ENCODE data around the gene SLC22A3.

SLC22A3 gene

GRCh38 chr6:160394654-160395035 is 46.5 kb downstream of the SLC22A3 start:
- TF ChIP-seq SPI1 (IDR thresholded peaks at IDR 0.05; ENCODE audit: low read depth, low read length), result no peak
- no peak for TF ChIP-seq POLR2AphosphoS5 (IDR thresholded peaks at IDR 0.05; ENCODE audit: low read depth, low read length)
- no peak for TF ChIP-seq POLR2A (IDR thresholded peaks at IDR 0.05; ENCODE audit: low read depth, low read length)
- no peak for TF ChIP-seq PAX5 (IDR thresholded peaks at IDR 0.05; ENCODE audit: insufficient read depth, low read length, severe bottlenecking)
- no peak for TF ChIP-seq POU2F2 (IDR thresholded peaks at IDR 0.05; ENCODE audit: low read depth, low read length)
- TF ChIP-seq TAF1 (IDR thresholded peaks at IDR 0.05; ENCODE audit: low read depth, low read length), result no peak
- FAIRE-seq, result no peak
- no peak for DNase-seq (ENCODE audit: insufficient read length, low spot score)

- TF ChIP-seq PAX5 (IDR thresholded peaks at IDR 0.05; ENCODE audit: insufficient read depth, low read length, severe bottlenecking), result no peak
- no peak for DNase-seq (ENCODE audit: insufficient read length, low spot score)
- FAIRE-seq, result no peak
Measured at GRCh38 chr6:160395187-160395586, 47.0 kb downstream of the SLC22A3 start.

- DNase-seq (ENCODE audit: insufficient read length, low spot score), result no peak
- TF ChIP-seq POU2F2 (IDR thresholded peaks at IDR 0.05; ENCODE audit: low read depth, low read length), result no peak
- TF ChIP-seq TAF1 (IDR thresholded peaks at IDR 0.05; ENCODE audit: low read depth, low read length), result no peak
- TF ChIP-seq POLR2A (IDR thresholded peaks at IDR 0.05; ENCODE audit: low read depth, low read length), result no peak
- no peak for TF ChIP-seq SPI1 (IDR thresholded peaks at IDR 0.05; ENCODE audit: low read depth, low read length)
- TF ChIP-seq PAX5 (IDR thresholded peaks at IDR 0.05; ENCODE audit: insufficient read depth, low read length, severe bottlenecking), result no peak
- no peak for TF ChIP-seq POLR2AphosphoS5 (IDR thresholded peaks at IDR 0.05; ENCODE audit: low read depth, low read length)
- FAIRE-seq, result no peak
Measured at GRCh38 chr6:160396292-160396691, 48.1 kb downstream of the SLC22A3 start.

GRCh38 chr6:160398674-160399271 is 50.6 kb downstream of the SLC22A3 start:
- TF ChIP-seq POLR2A (IDR thresholded peaks at IDR 0.05; ENCODE audit: low read depth, low read length), result no peak
- TF ChIP-seq SPI1 (IDR thresholded peaks at IDR 0.05; ENCODE audit: low read depth, low read length), result peak; percentile 14; the same call in 1 of the 2 replicates
- no peak for TF ChIP-seq PAX5 (IDR thresholded peaks at IDR 0.05; ENCODE audit: insufficient read depth, low read length, severe bottlenecking)
- no peak for FAIRE-seq
- peak; percentile 11 for DNase-seq (ENCODE audit: insufficient read length, low spot score)

- FAIRE-seq (peak; percentile 68), DNase-seq (ENCODE audit: insufficient read length, low spot score) (no peak)
- TF ChIP-seq POLR2A (IDR thresholded peaks at IDR 0.05; ENCODE audit: low read depth, low read length) (no peak), POLR2AphosphoS5 (IDR thresholded peaks at IDR 0.05; ENCODE audit: low read depth, low read length) (no peak), POU2F2 (IDR thresholded peaks at IDR 0.05; ENCODE audit: low read depth, low read length) (no peak), PAX5 (IDR thresholded peaks at IDR 0.05; ENCODE audit: insufficient read depth, low read length, severe bottlenecking) (no peak), SPI1 (IDR thresholded peaks at IDR 0.05; ENCODE audit: low read depth, low read length) (no peak), TAF1 (IDR thresholded peaks at IDR 0.05; ENCODE audit: low read depth, low read length) (no peak)
Measured at GRCh38 chr6:160400446-160400845, 52.3 kb downstream of the SLC22A3 start.

- no peak for FAIRE-seq
- no peak for DNase-seq (ENCODE audit: insufficient read length, low spot score)
- TF ChIP-seq TAF1 (IDR thresholded peaks at IDR 0.05; ENCODE audit: low read depth, low read length) (no peak), POLR2AphosphoS5 (IDR thresholded peaks at IDR 0.05; ENCODE audit: low read depth, low read length) (no peak), POU2F2 (IDR thresholded peaks at IDR 0.05; ENCODE audit: low read depth, low read length) (no peak), PAX5 (IDR thresholded peaks at IDR 0.05; ENCODE audit: insufficient read depth, low read length, severe bottlenecking) (no peak), POLR2A (IDR thresholded peaks at IDR 0.05; ENCODE audit: low read depth, low read length) (no peak), SPI1 (IDR thresholded peaks at IDR 0.05; ENCODE audit: low read depth, low read length) (no peak)
Measured at GRCh38 chr6:160408528-160408927, 60.4 kb downstream of the SLC22A3 start.

GRCh38 chr6:160412993-160413392 is 64.8 kb downstream of the SLC22A3 start:
- FAIRE-seq (no peak), DNase-seq (ENCODE audit: insufficient read length, low spot score) (no peak)
- no peak for TF ChIP-seq POLR2A (IDR thresholded peaks at IDR 0.05; ENCODE audit: low read depth, low read length)
- no peak for TF ChIP-seq SPI1 (IDR thresholded peaks at IDR 0.05; ENCODE audit: low read depth, low read length)
- no peak for TF ChIP-seq POLR2AphosphoS5 (IDR thresholded peaks at IDR 0.05; ENCODE audit: low read depth, low read length)
- no peak for TF ChIP-seq POU2F2 (IDR thresholded peaks at IDR 0.05; ENCODE audit: low read depth, low read length)
- TF ChIP-seq TAF1 (IDR thresholded peaks at IDR 0.05; ENCODE audit: low read depth, low read length), result no peak
- no peak for TF ChIP-seq PAX5 (IDR thresholded peaks at IDR 0.05; ENCODE audit: insufficient read depth, low read length, severe bottlenecking)

GRCh38 chr6:160417146-160417545 is 69.0 kb downstream of the SLC22A3 start:
- no peak for DNase-seq (ENCODE audit: insufficient read length, low spot score)
- no peak for FAIRE-seq
- TF ChIP-seq SPI1 (IDR thresholded peaks at IDR 0.05; ENCODE audit: low read depth, low read length) (no peak), TAF1 (IDR thresholded peaks at IDR 0.05; ENCODE audit: low read depth, low read length) (no peak), POLR2A (IDR thresholded peaks at IDR 0.05; ENCODE audit: low read depth, low read length) (no peak), POU2F2 (IDR thresholded peaks at IDR 0.05; ENCODE audit: low read depth, low read length) (no peak), POLR2AphosphoS5 (IDR thresholded peaks at IDR 0.05; ENCODE audit: low read depth, low read length) (no peak), PAX5 (IDR thresholded peaks at IDR 0.05; ENCODE audit: insufficient read depth, low read length, severe bottlenecking) (no peak)

GRCh38 chr6:160417550-160417949 is 69.4 kb downstream of the SLC22A3 start:
- no peak for TF ChIP-seq POLR2AphosphoS5 (IDR thresholded peaks at IDR 0.05; ENCODE audit: low read depth, low read length)
- TF ChIP-seq TAF1 (IDR thresholded peaks at IDR 0.05; ENCODE audit: low read depth, low read length), result no peak
- TF ChIP-seq POLR2A (IDR thresholded peaks at IDR 0.05; ENCODE audit: low read depth, low read length), result no peak
- TF ChIP-seq PAX5 (IDR thresholded peaks at IDR 0.05; ENCODE audit: insufficient read depth, low read length, severe bottlenecking), result no peak
- no peak for TF ChIP-seq POU2F2 (IDR thresholded peaks at IDR 0.05; ENCODE audit: low read depth, low read length)
- TF ChIP-seq SPI1 (IDR thresholded peaks at IDR 0.05; ENCODE audit: low read depth, low read length), result no peak
- DNase-seq (ENCODE audit: insufficient read length, low spot score), result no peak
- no peak for FAIRE-seq

GRCh38 chr6:160418370-160418769 is 70.2 kb downstream of the SLC22A3 start:
- DNase-seq (ENCODE audit: insufficient read length, low spot score) (no peak), FAIRE-seq (no peak)
- no peak for TF ChIP-seq PAX5 (IDR thresholded peaks at IDR 0.05; ENCODE audit: insufficient read depth, low read length, severe bottlenecking)
- TF ChIP-seq SPI1 (IDR thresholded peaks at IDR 0.05; ENCODE audit: low read depth, low read length), result no peak
- TF ChIP-seq TAF1 (IDR thresholded peaks at IDR 0.05; ENCODE audit: low read depth, low read length), result no peak
- TF ChIP-seq POLR2A (IDR thresholded peaks at IDR 0.05; ENCODE audit: low read depth, low read length), result no peak
- no peak for TF ChIP-seq POLR2AphosphoS5 (IDR thresholded peaks at IDR 0.05; ENCODE audit: low read depth, low read length)
- TF ChIP-seq POU2F2 (IDR thresholded peaks at IDR 0.05; ENCODE audit: low read depth, low read length), result no peak

Data from GM12891 (cell line).